AG10803 (cell line): ENCODE results near the gene PCF11.

ENCODE experiments used
- DNase-seq: peaks from one replicate; pipeline ENCODE4 v3.0.0; 2010; ENCODE audit warnings: low read depth
- H3K4me3 ChIP-seq: 2 replicates; pipeline ENCODE4 v1.5.1; 2011; ENCODE audit warnings: mild to moderate bottlenecking, low read length, control low read depth
- TF ChIP-seq, protein P1 (sequence below): conservative IDR thresholded peaks from 2 replicates; pipeline ENCODE4 v1.5.1; 2011; ENCODE audit warnings: mild to moderate bottlenecking, low read length, control low read depth, inconsistent platforms

Gene PCF11

DNA sequence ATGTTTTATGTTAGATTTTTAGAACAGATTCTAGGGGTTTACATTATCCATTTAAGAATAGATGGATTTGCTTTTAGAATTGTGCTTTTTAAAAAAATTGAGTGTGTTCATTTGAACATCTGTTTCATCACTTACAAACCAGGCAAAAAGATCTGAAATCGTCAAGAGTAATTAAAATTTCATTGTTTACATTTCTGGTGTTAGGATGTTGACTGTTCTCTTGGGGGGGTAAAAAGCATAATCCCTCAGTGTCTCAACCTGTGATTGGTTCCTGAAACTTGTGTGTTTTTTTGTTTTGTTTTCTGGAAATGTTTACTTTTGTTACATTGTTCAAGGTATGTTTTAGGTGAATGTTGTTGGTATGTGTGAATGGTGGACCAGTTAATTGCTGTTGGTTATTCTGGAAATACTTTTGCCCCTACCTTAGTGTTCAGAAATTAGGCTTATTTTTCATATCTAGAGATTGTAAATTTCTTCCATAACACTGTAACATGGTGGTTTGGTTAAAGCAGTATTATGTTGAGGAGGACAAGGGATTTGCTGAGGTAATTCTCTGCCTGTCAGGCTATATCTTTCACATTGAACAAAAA lies 4.8 kb downstream of the PCF11 start:
- no peak for DNase-seq
- H3K4me3 ChIP-seq: no peak overlapping the region
- TF ChIP-seq, protein P1, sequence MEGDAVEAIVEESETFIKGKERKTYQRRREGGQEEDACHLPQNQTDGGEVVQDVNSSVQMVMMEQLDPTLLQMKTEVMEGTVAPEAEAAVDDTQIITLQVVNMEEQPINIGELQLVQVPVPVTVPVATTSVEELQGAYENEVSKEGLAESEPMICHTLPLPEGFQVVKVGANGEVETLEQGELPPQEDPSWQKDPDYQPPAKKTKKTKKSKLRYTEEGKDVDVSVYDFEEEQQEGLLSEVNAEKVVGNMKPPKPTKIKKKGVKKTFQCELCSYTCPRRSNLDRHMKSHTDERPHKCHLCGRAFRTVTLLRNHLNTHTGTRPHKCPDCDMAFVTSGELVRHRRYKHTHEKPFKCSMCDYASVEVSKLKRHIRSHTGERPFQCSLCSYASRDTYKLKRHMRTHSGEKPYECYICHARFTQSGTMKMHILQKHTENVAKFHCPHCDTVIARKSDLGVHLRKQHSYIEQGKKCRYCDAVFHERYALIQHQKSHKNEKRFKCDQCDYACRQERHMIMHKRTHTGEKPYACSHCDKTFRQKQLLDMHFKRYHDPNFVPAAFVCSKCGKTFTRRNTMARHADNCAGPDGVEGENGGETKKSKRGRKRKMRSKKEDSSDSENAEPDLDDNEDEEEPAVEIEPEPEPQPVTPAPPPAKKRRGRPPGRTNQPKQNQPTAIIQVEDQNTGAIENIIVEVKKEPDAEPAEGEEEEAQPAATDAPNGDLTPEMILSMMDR: no peak

DNA sequence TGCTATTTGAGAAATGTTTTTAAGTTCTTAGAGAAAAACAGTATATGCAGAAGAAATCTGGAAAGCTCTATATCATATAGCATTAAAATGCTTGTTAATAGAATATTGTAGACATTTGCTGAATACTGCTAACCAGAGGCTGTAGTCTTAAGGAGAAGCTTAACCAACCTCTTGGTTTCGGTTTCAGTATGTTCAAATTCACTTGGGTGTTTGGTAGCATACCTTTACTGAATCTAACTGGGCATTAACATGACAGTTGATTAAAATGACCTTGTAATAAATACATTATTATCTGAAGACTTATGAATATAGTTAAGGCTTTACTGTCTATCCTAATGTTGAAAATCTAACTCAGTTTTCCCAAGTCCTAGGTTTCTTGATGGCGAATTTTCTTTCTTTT lies 5.4 kb downstream of the PCF11 start:
- no peak for DNase-seq
- TF ChIP-seq, protein P1: no peak
- H3K4me3 ChIP-seq: no peak overlapping the region

DNA sequence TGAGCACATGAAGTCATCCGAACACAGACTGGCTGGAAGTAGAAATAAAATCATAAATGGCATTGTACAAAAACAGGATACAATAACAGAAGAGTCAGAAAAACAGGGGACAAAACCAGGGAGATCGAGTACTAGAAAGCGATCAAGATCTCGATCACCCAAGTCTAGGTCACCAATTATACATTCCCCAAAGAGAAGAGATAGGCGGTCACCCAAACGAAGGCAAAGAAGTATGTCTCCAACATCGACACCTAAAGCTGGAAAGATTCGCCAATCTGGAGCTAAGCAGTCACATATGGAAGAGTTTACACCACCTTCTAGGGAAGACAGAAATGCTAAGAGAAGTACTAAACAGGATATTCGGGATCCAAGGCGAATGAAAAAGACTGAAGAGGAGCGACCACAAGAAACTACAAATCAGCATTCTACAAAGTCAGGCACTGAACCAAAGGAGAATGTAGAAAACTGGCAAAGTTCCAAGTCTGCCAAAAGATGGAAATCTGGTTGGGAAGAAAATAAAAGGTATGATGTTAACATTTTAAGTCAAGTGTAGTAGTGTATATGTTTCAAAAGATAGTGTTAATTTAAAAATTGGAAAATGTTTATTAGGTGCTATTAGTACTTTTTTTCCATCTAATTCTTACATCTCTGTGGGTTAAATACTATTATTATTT lies 9.4 kb downstream of the PCF11 start:
- TF ChIP-seq, protein P1: no peak
- DNase-seq: no peak
- no peak overlapping the region for H3K4me3 ChIP-seq

DNA sequence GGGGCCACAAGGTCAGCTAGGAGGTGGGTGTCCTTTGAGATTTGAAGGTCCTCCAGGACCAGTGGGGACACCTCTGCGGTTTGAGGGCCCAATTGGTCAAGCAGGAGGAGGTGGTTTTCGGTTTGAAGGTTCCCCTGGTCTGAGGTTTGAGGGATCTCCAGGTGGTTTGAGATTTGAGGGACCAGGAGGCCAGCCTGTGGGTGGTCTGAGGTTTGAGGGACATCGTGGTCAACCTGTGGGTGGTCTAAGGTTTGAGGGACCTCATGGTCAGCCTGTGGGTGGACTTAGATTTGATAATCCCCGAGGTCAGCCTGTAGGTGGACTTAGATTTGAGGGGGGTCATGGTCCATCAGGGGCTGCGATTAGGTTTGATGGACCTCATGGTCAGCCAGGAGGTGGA lies 11.8 kb downstream of the PCF11 start:
- TF ChIP-seq, protein P1: no peak
- DNase-seq: no peak
- no peak overlapping the region for H3K4me3 ChIP-seq

DNA sequence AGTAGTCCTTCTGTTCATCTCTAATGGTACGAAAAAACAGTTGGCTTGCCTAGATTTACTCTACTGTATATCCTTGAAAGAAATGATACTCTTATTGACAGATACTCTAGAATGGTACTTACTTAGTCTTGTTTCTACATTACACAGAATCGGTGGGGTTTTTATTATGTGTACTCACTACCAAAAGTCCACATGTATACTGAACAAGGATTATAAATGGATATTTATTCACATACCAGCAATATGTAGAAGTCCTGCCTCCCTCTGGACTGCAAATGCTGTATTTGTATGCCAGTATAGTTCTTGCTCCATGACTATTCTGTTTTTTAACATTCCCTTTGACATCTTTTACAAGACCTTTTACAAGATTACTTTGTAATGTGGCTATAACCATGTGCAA lies 13.9 kb downstream of the PCF11 start:
- TF ChIP-seq, protein P1: no peak
- H3K4me3 ChIP-seq: no peak overlapping the region
- DNase-seq: no peak

DNA sequence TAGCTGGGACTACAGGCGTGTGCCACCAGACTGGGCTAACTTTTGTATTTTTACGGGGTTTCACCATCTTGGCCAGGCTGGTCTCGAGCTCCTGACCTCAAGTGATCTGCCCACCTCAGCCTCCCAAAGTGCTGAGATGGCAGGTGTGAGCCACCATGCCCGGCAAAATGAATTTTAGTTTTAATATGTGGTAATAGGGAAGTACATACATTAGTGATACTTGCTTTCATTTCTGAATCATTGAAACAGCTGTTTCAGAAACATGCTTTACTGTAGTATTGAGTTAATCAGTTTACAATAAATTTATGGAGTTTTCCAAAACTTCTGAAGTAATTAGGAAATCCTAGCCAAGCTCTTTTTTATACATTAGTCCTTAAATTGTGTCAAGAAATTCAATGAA lies 15.6 kb downstream of the PCF11 start:
- no peak overlapping the region for H3K4me3 ChIP-seq
- TF ChIP-seq, protein P1: no peak
- no peak for DNase-seq

DNA sequence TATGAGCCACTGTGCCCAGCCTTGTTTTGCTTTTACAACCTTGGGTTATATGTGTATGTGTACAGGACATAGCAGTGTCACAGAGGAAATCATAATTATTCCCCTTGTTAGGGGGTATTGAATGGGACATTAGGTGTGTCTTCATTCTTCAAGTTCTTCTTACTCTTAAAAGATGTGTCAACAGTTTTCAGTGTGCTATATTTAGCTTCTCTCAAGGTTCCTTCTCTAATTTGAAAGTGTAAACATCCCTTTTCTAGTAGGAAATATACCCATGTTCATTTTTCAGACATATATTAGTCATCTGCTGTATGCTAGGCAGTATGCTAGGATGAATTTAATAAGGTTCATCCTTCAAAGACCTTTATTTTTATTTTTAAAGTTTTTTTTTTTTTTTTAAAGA lies 17.1 kb downstream of the PCF11 start:
- TF ChIP-seq, protein P1: no peak
- no peak overlapping the region for H3K4me3 ChIP-seq
- no peak for DNase-seq
